ENCODE measurements around the gene PCNX1. TPM values are rescaled to one million over a fixed set of nuclear protein-coding genes. Genes with fewer than 3 reads are reported as not detected.

Gene PCNX1
- total and polyA plus RNA-seq, 9 of the 15 experiments (the other 6 are each of a cell fraction or from before 2014, with no cell fraction given): 0.30 to 4.5 (median 2.3) TPM

DNA sequence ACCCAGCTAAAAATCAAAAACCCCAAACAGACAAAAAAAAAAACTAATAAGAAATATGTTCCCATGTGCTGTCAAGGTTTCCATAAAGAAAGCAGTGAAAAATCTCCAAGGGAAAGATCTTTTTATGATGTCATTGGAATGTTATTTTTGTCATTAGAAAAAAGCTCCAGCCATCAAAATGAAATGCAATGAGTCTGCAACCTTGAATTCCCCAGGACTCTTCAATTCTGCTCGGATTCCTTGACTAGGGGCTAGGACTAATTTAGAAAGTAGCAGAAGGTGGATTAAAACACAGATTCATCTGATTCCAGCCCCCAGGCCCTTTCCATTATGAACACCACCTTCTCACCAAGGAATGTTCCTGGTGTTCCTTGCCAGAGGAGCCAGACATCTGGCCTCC lies 6.0 kb upstream of the PCNX1 start:
- POLR2A ChIA-PET: no interaction called here
- no peak for ATAC-seq
- no peaks in the 10 kb centered on the region for H3K4me1 ChIP-seq (replicated peaks in 1 of 2; ENCODE audit: control insufficient read depth in 2 of 2, insufficient read depth in 2 of 2, low read length in 2 of 2)
- TF ChIP-seq, protein P1, sequence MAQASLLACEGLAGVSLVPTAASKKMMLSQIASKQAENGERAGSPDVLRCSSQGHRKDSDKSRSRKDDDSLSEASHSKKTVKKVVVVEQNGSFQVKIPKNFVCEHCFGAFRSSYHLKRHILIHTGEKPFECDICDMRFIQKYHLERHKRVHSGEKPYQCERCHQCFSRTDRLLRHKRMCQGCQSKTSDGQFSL (CRISPR knock-in tag; IDR thresholded peaks at IDR 0.05): no peak
- TF ChIP-seq, protein P1 (tag; IDR thresholded peaks at IDR 0.05): no peak
- TF ChIP-seq ZNF57 (CRISPR knock-in tag; IDR thresholded peaks at IDR 0.05) (no peak), SRSF1 (IDR thresholded peaks at IDR 0.05; ENCODE audit: low read depth, low read length) (no peak), MEF2A (IDR thresholded peaks at IDR 0.05; ENCODE audit: control insufficient read depth, low read depth, low read length) (no peak), SMARCA4 (IDR thresholded peaks at IDR 0.05) (no peak), SIX5 (IDR thresholded peaks at IDR 0.05; ENCODE audit: borderline replicate concordance in 1 of 2, insufficient read depth in 1 of 2, low read depth in 1 of 2, low read length in 2 of 2) (no peak)
- no peaks in the 10 kb centered on the region for H3K79me2 ChIP-seq (ENCODE audit: control insufficient read depth, insufficient read depth, low read length)
- in situ Hi-C loops (cut with MboI) (no loop called here), intact Hi-C loops (cut with micrococcal nuclease) (no loop called here)
- 9% methylated on average over 1 of the region's 1 CpG for WGBS (ENCODE audit: insufficient coverage, low coverage, missing lambda C conversion rate)
- CTCF ChIA-PET (ENCODE audit: low intra/inter-chr PET ratio): no interaction called here
- no peak for DNase-seq (ENCODE audit: extremely low read depth in 1 of 4, low spot score in 3 of 4)
- no peak overlapping the region for H3K9ac ChIP-seq (ENCODE audit: insufficient read depth in 1 of 2, low read depth in 2 of 2, low read length in 2 of 2)
- FAIRE-seq: no peak
- H3K27me3 ChIP-seq (ENCODE audit: control insufficient read depth in 2 of 2, insufficient read depth in 2 of 2, low read length in 2 of 2): no peaks in the 10 kb centered on the region
- H2AFZ ChIP-seq (ENCODE audit: low read depth, low read length): no peak overlapping the region
- H3K27ac ChIP-seq (ENCODE audit: extremely low read depth, low read depth, low read length): no peak overlapping the region
- no peaks in the 10 kb centered on the region for H3K36me3 ChIP-seq (ENCODE audit: control insufficient read depth, insufficient read depth, low read length)
- no peak overlapping the region for H3K4me3 ChIP-seq
- H3K4me2 ChIP-seq (ENCODE audit: insufficient read depth, low read length): no peak overlapping the region
- BruUV-seq (replicated peaks): no TSS peak
- H3K9me1 ChIP-seq (ENCODE audit: control insufficient read depth, insufficient read depth, low read length): no peaks in the 10 kb centered on the region
- H4K20me1 ChIP-seq (replicated peaks; ENCODE audit: control insufficient read depth, insufficient read depth, low read length): no peaks in the 10 kb centered on the region
- H3K9me3 ChIP-seq (replicated peaks; ENCODE audit: control insufficient read depth, insufficient read depth, low read depth, low read length): no peaks in the 10 kb centered on the region
